GM12878 (cell line): ENCODE data around the gene TMCC2. TPM values are rescaled to one million over a fixed set of nuclear protein-coding genes. Genes with fewer than 3 reads are reported as not detected.

ENCODE experiments used
- CHD4 ChIP-seq: fragments of 200-600 bp; sonication (generic); IDR thresholded peaks from 2 replicates; pipeline ENCODE4 v1.6.1; 2016; ENCODE audit warnings: mild to moderate bottlenecking
- FOS ChIP-seq: IDR thresholded peaks from 3 replicates; pipeline ENCODE4 v1.6.1; 2011; ENCODE audit warnings: borderline replicate concordance; ENCODE audit not compliant: insufficient read length; ENCODE audit errors: extremely low read depth
- STAT1 ChIP-seq: fragments of 450-650 bp; conservative IDR thresholded peaks from 2 replicates; pipeline ENCODE4 v1.6.1; 2014; ENCODE audit warnings: antibody characterized with exemption, mild to moderate bottlenecking
- polyA plus RNA-seq, 11 experiments: library from polyadenylated mRNA; depleted of rRNA in 4 of 11; unstranded in 6 of 11; stranded (reverse) in 5 of 11; fragments of >200 nt; fragmentation: Nextera tagmentation in 4 of 11; fragmentation: Illumina TruSeq in 1 of 11; extraction: Ambion mirVana in 4 of 11; extraction: Trizol in 1 of 11; gene quantifications; 1 replicate in 1 of 11; 2 replicates in 10 of 11; pipeline versions ENCODE4 v1.2.1 to v1.2.3, GENCODE V29; 2011 to 2016; ENCODE audit warnings: inconsistent platforms in 2 of 11, missing spikeins in 2 of 11, low read depth in 1 of 11
- total RNA-seq, 4 experiments: library from RNA; depleted of rRNA in 3 of 4; stranded (reverse); fragments of >200 nt in 3 of 4; fragmentation: Illumina TruSeq in 1 of 4; extraction: Trizol in 1 of 4; gene quantifications; 2 replicates each; pipeline versions ENCODE4 v1.2.1 to v1.2.3, GENCODE V29; 2013 to 2021
- TF ChIP-seq, protein P1 (sequence below): IDR thresholded peaks from 2 replicates; pipeline ENCODE4 v1.6.1; 2012; ENCODE audit warnings: low read depth, low read length, improper control_type of control experiment
- TF ChIP-seq, protein P2 (sequence below): fragments of 450-650 bp; IDR thresholded peaks from 2 replicates; pipeline ENCODE4 v1.6.1; 2017; ENCODE audit warnings: mild to moderate bottlenecking, moderate library complexity

The TMCC2 gene
- total and polyA plus RNA-seq, 10 of the 15 experiments (the other 5 are each of a cell fraction or from before 2014, with no cell fraction given) = 0.06 to 2.3 (median 0.76) TPM

- TF ChIP-seq, protein P1, sequence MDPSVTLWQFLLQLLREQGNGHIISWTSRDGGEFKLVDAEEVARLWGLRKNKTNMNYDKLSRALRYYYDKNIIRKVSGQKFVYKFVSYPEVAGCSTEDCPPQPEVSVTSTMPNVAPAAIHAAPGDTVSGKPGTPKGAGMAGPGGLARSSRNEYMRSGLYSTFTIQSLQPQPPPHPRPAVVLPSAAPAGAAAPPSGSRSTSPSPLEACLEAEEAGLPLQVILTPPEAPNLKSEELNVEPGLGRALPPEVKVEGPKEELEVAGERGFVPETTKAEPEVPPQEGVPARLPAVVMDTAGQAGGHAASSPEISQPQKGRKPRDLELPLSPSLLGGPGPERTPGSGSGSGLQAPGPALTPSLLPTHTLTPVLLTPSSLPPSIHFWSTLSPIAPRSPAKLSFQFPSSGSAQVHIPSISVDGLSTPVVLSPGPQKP = no peak
- TF ChIP-seq, protein P2, sequence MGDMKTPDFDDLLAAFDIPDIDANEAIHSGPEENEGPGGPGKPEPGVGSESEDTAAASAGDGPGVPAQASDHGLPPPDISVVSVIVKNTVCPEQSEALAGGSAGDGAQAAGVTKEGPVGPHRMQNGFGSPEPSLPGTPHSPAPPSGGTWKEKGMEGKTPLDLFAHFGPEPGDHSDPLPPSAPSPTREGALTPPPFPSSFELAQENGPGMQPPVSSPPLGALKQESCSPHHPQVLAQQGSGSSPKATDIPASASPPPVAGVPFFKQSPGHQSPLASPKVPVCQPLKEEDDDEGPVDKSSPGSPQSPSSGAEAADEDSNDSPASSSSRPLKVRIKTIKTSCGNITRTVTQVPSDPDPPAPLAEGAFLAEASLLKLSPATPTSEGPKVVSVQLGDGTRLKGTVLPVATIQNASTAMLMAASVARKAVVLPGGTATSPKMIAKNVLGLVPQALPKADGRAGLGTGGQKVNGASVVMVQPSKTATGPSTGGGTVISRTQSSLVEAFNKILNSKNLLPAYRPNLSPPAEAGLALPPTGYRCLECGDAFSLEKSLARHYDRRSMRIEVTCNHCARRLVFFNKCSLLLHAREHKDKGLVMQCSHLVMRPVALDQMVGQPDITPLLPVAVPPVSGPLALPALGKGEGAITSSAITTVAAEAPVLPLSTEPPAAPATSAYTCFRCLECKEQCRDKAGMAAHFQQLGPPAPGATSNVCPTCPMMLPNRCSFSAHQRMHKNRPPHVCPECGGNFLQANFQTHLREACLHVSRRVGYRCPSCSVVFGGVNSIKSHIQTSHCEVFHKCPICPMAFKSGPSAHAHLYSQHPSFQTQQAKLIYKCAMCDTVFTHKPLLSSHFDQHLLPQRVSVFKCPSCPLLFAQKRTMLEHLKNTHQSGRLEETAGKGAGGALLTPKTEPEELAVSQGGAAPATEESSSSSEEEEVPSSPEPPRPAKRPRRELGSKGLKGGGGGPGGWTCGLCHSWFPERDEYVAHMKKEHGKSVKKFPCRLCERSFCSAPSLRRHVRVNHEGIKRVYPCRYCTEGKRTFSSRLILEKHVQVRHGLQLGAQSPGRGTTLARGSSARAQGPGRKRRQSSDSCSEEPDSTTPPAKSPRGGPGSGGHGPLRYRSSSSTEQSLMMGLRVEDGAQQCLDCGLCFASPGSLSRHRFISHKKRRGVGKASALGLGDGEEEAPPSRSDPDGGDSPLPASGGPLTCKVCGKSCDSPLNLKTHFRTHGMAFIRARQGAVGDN = no peak
- TF ChIP-seq FOS = no peak
- no peak for TF ChIP-seq CHD4
- TF ChIP-seq STAT1 = no peak
- TF ChIP-seq, all 136 proteins: peak for 0
These were observed 9.3 kb downstream of the TMCC2 start (continued) for GRCh38 chr1:205236951-205237475.
